Gastroesophageal sphincter (tissue), 4 donors: Measurements from ENCODE around the gene CIAO2B. TPM values are rescaled to one million over a fixed set of nuclear protein-coding genes. Genes with fewer than 3 reads are reported as not detected.

Source experiments
- ATAC-seq: fragments of 150-250 bp; one replicate; pipeline ENCODE4 v1.9.1; 2016; ENCODE audit warnings: mild to moderate bottlenecking, moderate library complexity
- H3K27ac ChIP-seq, 4 donors: fragments of 200-600 bp; sonication (generic) in 3 of 4; 1 replicate in 3 of 4; 2 replicates in 1 of 4; pipeline ENCODE4 v1.5.1; 2016 to 2019
- H3K27me3 ChIP-seq: fragments of 200-600 bp; sonication (generic); one replicate; pipeline ENCODE4 v1.5.1; 2019
- H3K36me3 ChIP-seq, 2 donors: fragments of 200-600 bp; sonication (generic); one replicate each; pipeline ENCODE4 v1.5.1; 2019; ENCODE audit warnings: control low read depth in 1 of 2
- H3K4me1 ChIP-seq, 3 donors: fragments of 200-600 bp; sonication (generic); 1 replicate in 2 of 3; 2 replicates in 1 of 3; pipeline ENCODE4 v1.5.1; 2016 to 2019; ENCODE audit warnings: control low read depth in 2 of 3
- H3K4me3 ChIP-seq, 2 donors: fragments of 200-600 bp; sonication (generic); one replicate each; pipeline ENCODE4 v1.5.1; 2019; ENCODE audit warnings: mild to moderate bottlenecking in 1 of 2, moderate library complexity in 1 of 2
- H3K9me3 ChIP-seq, 3 donors: fragments of 200-600 bp; sonication (generic); one replicate each; pipeline ENCODE4 v1.5.1; 2017 to 2019; ENCODE audit warnings: control low read depth in 2 of 3
- CTCF ChIP-seq, 4 experiments: fragments of 200-600 bp in 2 of 4; fragments of 450-650 bp in 2 of 4; sonication (generic) in 1 of 4; IDR thresholded peaks; one replicate each; pipeline ENCODE4 v1.5.1; 2017 to 2019; ENCODE audit warnings: antibody characterized with exemption in 4 of 4, mild to moderate bottlenecking in 2 of 4, moderate library complexity in 2 of 4
- EP300 ChIP-seq: sonication (generic); formaldehyde crosslinking; IDR thresholded peaks from one replicate; pipeline ENCODE4 v1.6.1; 2017; ENCODE audit warnings: antibody characterized with exemption, mild to moderate bottlenecking
- POLR2A ChIP-seq, 2 donors: fragments of 450-650 bp; IDR thresholded peaks; one replicate each; pipeline ENCODE4 v1.6.1; 2017; ENCODE audit warnings: antibody characterized with exemption in 2 of 2, mild to moderate bottlenecking in 2 of 2, moderate library complexity in 1 of 2
- POLR2AphosphoS5 ChIP-seq: sonication (generic); formaldehyde crosslinking; IDR thresholded peaks from one replicate; pipeline ENCODE4 v1.6.1; 2017; ENCODE audit warnings: antibody characterized with exemption
- WGBS, 2 donors: methylation state at CpG; one replicate each; pipeline ENCODE4 v1.1.5; 2018; ENCODE audit warnings: low coverage in 1 of 2; 5-methylcytosine and 5-hydroxymethylcytosine counted together
- total RNA-seq, 4 donors: library from RNA; depleted of rRNA; stranded (reverse); fragments of >200 nt; gene quantifications; one replicate each; pipeline ENCODE4 v1.1.0, GENCODE V29; 2016

The CIAO2B gene
- total RNA-seq, 4 donors from 2014 or later = 54.3 to 88.9 (median 79.5) TPM

DNA sequence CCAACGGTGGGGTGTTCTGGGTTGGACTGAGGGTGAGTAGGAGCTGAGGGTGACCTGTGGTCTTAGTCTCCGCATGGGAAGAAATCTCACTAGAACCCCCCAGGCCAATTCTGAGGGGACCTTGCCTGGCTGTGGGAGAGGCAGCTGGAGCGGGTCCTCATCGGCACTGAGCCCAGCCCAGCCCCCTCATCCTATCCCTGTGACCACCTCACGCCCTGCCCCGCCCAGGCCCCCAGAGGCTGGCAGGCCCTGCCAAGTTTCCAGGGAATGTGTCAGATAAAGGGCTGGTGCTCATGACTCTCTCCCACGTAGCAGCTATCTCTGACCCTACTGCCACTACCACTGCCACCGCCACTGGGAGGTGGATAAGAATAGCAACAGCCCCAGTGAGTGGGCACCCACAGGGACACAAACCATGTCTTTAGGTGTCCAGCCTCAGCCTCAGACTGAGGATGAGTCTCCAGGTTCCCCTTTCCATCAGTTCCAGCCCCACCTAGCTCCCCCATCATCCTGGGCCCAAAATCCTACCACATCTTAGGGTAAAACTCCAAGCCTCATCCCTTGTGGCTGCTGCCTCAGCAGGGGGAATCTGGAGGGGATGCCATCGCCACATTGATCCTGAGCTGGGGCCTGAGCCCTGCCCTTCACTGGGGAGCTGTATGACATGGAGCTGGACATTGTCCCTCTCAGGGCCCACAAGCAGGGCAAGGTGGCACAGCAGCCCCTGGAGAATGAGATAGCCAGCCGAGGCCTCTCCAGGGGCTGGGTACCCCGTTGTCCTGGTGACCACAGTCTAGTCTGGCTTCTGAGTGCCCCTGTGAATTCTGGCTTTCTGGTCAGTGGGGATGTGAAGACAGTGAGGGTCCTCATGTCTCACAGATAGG, 30.4 kb downstream of the CIAO2B start:
- ATAC-seq = no peak
- no peaks in the 10 kb centered on the region for H3K9me3 ChIP-seq
- WGBS, 2 donors = 40% methylated on average over 1 of the region's 11 CpGs; no CpG with 5 or more reads in 1 of the 2 donors
- H3K27ac ChIP-seq = peak overlapping the region; percentile 67 to 93 (median 92)
- no peak for TF ChIP-seq CTCF (IDR thresholded peaks at IDR 0.05)
- no peak for TF ChIP-seq POLR2A (IDR thresholded peaks at IDR 0.05)
- no peak for TF ChIP-seq EP300
- TF ChIP-seq POLR2AphosphoS5 = no peak
- peaks cover 32 to 76% (median 66%) of the 10 kb centered on the region in 3 donors for H3K4me1 ChIP-seq
- no peaks in the 10 kb centered on the region for H3K36me3 ChIP-seq
- H3K4me3 ChIP-seq = no peak overlapping the region
- H3K27me3 ChIP-seq = no peaks in the 10 kb centered on the region

- no peaks in the 10 kb centered on the region for H3K27me3 ChIP-seq
- ATAC-seq = no peak
- peaks cover 36 to 85% (median 70%) of the 10 kb centered on the region in 3 donors for H3K4me1 ChIP-seq
- H3K4me3 ChIP-seq = no peak overlapping the region
- H3K36me3 ChIP-seq = no peaks in the 10 kb centered on the region
- 33% methylated on average over 7 of the region's 14 CpGs; no CpG with 5 or more reads in 1 of the 2 donors for WGBS, 2 donors
- peak overlapping the region; percentile 67 to 93 (median 92) for H3K27ac ChIP-seq
- H3K9me3 ChIP-seq = no peaks in the 10 kb centered on the region
- TF ChIP-seq POLR2A (IDR thresholded peaks at IDR 0.05) (no peak), POLR2AphosphoS5 (no peak), EP300 (no peak), CTCF (IDR thresholded peaks at IDR 0.05) (no peak)
These were observed 31.3 kb downstream of the CIAO2B start for GRCh38 chr16:66902648-66903543.

GRCh38 chr16:66901626-66902025, 32.6 kb downstream of the CIAO2B start:
- H3K36me3 ChIP-seq = no peaks in the 10 kb centered on the region
- no peak for TF ChIP-seq POLR2AphosphoS5
- TF ChIP-seq CTCF (IDR thresholded peaks at IDR 0.05) = no peak
- peaks cover 36 to 96% (median 70%) of the 10 kb centered on the region in 3 donors for H3K4me1 ChIP-seq
- no peaks in the 10 kb centered on the region for H3K27me3 ChIP-seq
- 86% methylated on average over 1 of the region's 10 CpGs; no CpG with 5 or more reads in 1 of the 2 donors for WGBS, 2 donors
- no peak for ATAC-seq
- H3K4me3 ChIP-seq = no peak overlapping the region
- peak overlapping the region; percentile 82 to 93 (median 92) for H3K27ac ChIP-seq
- H3K9me3 ChIP-seq = no peaks in the 10 kb centered on the region

DNA sequence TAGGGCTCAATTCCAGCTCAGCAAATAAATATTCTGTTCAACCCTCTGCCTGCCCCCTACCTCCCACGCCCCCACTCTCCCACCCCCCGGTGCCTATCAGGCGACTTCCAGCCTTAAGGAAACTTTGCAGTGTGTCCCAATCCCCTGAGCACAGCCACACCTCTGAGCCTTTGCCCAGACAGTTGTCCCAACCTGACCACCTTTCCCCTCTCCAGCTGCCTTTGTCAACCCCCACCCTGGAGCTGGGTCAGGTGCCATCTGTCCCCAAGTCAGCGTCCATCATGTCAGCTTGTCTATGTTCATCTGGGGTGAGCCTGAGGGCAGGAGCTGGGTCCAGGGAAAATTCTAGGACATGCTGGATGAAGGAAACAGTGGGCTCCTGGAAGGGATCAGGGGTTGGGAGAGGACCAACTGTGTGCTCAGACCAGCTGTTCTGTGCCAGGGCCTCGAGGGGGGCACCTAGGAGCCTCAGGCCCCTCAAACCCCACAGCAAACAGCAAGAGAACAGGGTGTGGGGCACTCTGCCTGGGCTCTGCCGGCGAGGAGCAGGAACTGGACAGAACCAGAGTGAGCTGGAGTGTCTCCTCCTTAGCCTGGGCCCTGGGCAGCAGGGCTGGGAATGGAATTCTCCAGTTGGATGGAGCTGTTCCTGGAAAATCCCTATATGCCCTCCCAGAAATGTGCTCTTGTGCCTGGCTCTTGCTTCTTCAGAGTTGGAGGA, 33.3 kb downstream of the CIAO2B start:
- H3K9me3 ChIP-seq = no peaks in the 10 kb centered on the region
- H3K27ac ChIP-seq = peak overlapping the region; percentile 82 to 93 (median 92)
- 20% methylated on average over 2 of the region's 7 CpGs; no CpG with 5 or more reads in 1 of the 2 donors for WGBS, 2 donors
- no peaks in the 10 kb centered on the region for H3K27me3 ChIP-seq
- peaks cover 36 to 91% (median 67%) of the 10 kb centered on the region in 3 donors for H3K4me1 ChIP-seq
- peak; percentile 42 for ATAC-seq
- TF ChIP-seq POLR2A (IDR thresholded peaks at IDR 0.05) = no peak
- peak; percentile 38 for TF ChIP-seq POLR2AphosphoS5
- H3K36me3 ChIP-seq = no peaks in the 10 kb centered on the region
- H3K4me3 ChIP-seq = no peak overlapping the region
